Activated naive CD4-positive, alpha-beta T cell treated with anti-CD3 and anti-CD28 coated beads for 36 hours (primary cell): ENCODE measurements around the gene HIBADH. TPM values are rescaled to one million over a fixed set of nuclear protein-coding genes. Genes with fewer than 3 reads are reported as not detected.
"Not testable (repeated sequence)": the region's sequence is repeated elsewhere in the genome, so short reads cannot be mapped to it uniquely, and the experiment has no call there.

Experiments used
- CTCF ChIA-PET: fragments of 350-600 bp; sonication (Branson Sonifier 250); formaldehyde crosslinking; loops from one replicate; lab custom pipeline; 2021; ENCODE audit warnings: antibody characterized with exemption; lab: Charles Lee
- DNase-seq: peaks from one replicate; pipeline ENCODE4 v3.0.0-alpha.2; 2020
- H3K27ac Mint-ChIP-seq: one replicate; pipeline ENCODE4 v1.8.0; 2021; ENCODE audit warnings: mild to moderate bottlenecking, mixed read lengths
- H3K27me3 Mint-ChIP-seq: one replicate; pipeline ENCODE4 v1.8.0; 2021; ENCODE audit warnings: low read depth, mixed read lengths
- H3K36me3 Mint-ChIP-seq: one replicate; pipeline ENCODE4 v1.8.0; 2021; ENCODE audit warnings: low read depth, mixed read lengths
- H3K4me1 Mint-ChIP-seq: one replicate; pipeline ENCODE4 v1.8.0; 2021; ENCODE audit warnings: low read depth, mixed read lengths
- H3K4me3 Mint-ChIP-seq: one replicate; pipeline ENCODE4 v1.8.0; 2021; ENCODE audit warnings: mild to moderate bottlenecking, moderate library complexity, mixed read lengths
- H3K9me3 Mint-ChIP-seq: one replicate; pipeline ENCODE4 v1.8.0; 2021; ENCODE audit warnings: mixed read lengths
- intact Hi-C: fragments of 100-400 bp; cut with micrococcal nuclease; formaldehyde crosslinking; loops from one replicate; pipeline ENCODE4 v1.15.1; 2023
- total RNA-seq, 2 experiments: library from RNA; stranded (reverse); gene quantifications; one replicate each; pipeline ENCODE4 v1.2.3, GENCODE V29; 2021

HIBADH gene
- total RNA-seq, 2 experiments from 2014 or later: 20.8 to 22.5 TPM

DNA sequence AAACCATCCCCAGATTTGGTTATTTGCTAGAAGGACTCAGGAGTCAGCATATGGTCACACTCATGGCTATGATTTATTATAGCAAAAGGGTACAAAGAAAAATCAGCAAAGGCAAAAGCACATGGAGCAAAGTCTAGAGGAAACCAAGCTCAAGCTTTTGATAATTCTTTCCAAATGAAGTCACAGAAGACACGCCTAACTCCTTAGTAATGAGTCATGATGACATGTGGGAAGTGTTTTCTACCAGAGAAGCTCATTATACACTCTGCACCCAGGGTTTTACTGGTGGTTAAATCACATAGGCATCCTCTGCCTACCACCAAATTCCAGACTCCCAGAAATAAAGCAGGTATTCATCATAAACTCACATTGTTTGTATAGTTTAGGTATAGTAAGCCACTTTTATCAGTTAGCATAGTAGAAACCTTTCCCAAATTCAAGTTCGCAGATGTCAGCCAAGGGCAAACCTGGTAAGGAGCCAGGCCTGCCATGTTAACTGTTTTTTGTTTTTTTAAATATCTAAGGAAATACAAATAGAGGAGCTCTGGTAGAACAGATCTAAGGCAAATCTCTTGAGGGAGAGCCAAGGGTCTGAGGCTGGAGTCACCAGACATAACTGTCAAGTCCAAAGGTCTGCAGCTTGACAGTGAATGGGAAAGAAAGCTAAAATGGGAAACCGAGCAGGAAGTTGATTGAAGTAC, 15.4 kb upstream of the HIBADH start:
- Mint-ChIP-seq H3K36me3 (no peaks in the 10 kb centered on the region), H3K27ac (no peak overlapping the region), H3K27me3 (no peaks in the 10 kb centered on the region), H3K4me1 (peaks cover 8% of the 10 kb centered on the region), H3K9me3 (no peaks in the 10 kb centered on the region), H3K4me3 (no peak overlapping the region)
- no peak for DNase-seq
- CTCF ChIA-PET: no interaction called here
- intact Hi-C loops: no loop called here

DNA sequence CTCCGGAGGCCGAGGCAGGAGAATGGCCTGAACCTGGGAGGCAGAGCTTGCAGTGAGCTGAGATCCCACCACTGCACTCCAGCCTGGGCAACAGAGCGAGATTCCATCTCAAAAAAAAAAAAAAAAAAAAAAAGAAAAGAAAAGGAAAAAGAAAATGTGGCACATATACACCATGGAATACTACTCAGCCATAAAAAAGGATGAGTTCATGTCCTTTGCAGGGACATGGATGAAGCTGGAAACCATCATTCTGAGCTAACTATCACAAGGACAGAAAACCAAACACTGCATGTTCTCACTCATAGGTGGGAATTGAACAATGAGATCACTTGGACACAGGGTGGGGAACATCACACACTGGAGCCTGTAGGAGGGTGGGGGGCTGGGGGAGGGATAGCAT, 11.4 kb upstream of the HIBADH start:
- H3K4me3 Mint-ChIP-seq, H3K27me3 Mint-ChIP-seq, DNase-seq, H3K9me3 Mint-ChIP-seq, CTCF ChIA-PET, H3K36me3 Mint-ChIP-seq, H3K4me1 Mint-ChIP-seq, H3K27ac Mint-ChIP-seq, intact Hi-C loops: not testable (repeated sequence)

DNA sequence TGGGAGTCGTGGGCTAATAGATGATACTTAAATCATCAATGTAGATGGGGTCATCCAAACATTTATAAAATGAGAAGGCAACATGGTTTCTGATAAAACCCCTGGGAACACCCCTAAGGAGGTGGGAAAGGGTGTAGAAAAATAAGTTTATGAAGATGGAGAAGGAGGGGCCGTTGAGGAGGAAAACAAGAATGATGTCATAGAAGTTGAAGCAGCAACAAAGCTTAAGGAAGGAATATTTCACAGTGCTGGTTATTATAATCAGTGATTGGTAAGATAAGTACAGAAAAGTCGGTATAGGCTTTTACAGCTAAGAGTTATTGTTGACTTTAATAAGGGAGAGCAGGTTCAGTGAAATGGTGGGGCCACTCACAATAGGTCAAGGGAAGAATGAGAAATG, 9.0 kb upstream of the HIBADH start:
- H3K27me3 Mint-ChIP-seq: no peaks in the 10 kb centered on the region
- no peak overlapping the region for H3K4me3 Mint-ChIP-seq
- H3K27ac Mint-ChIP-seq: no peak overlapping the region

DNA sequence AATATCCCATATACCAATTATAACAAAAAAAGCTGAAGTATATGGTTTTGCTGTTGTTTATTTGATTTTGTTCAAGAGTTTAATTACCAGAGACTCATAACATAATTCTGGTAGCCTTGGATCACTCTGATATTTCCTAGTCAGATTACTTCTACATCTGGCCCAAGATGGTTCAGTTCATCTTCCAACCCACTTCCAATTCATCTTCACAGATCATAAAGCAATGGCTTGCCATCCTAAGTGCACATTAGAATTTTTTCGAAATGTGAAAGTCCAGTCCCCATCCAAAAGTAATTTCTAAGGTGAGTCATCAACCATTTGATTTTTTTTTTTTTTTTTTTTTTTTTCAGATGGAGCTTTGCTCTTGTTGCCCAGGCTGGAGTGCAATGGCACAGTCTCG, 8.0 kb upstream of the HIBADH start:
- Mint-ChIP-seq H3K4me3 (no peak overlapping the region), H3K36me3 (no peaks in the 10 kb centered on the region), H3K4me1 (no peaks in the 10 kb centered on the region), H3K27ac (no peak overlapping the region), H3K27me3 (no peaks in the 10 kb centered on the region), H3K9me3 (no peaks in the 10 kb centered on the region)
- intact Hi-C loops: no loop called here
- CTCF ChIA-PET: no interaction called here
- DNase-seq: no peak

More for the DNA sequence above, 9.0 kb upstream of the HIBADH start:
- no peaks in the 10 kb centered on the region for H3K9me3 Mint-ChIP-seq
- no peaks in the 10 kb centered on the region for H3K4me1 Mint-ChIP-seq
- no peaks in the 10 kb centered on the region for H3K36me3 Mint-ChIP-seq
- CTCF ChIA-PET: no interaction called here
- intact Hi-C loops: no loop called here
- no peak for DNase-seq

DNA sequence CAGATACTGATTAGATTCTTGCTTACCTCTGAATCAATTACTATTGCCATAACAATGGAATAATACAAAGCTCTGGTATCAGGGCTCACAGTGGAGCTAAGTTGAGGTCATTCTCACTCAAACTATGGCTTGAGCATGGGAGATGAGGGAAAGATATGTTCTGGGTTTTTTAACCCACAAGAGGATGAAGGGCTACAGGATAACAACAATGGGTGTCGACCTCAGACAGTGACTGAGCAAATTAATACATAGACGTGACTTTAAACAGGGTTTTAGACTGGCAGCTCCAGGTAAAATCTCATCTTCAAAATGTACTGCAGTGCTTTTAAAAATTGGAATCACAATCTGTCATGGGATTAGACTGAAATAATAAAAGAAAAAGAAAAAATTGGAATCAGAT, 7.5 kb upstream of the HIBADH start:
- CTCF ChIA-PET: no interaction called here
- no peaks in the 10 kb centered on the region for H3K27me3 Mint-ChIP-seq
- H3K36me3 Mint-ChIP-seq: no peaks in the 10 kb centered on the region
- no peak for DNase-seq
- no peaks in the 10 kb centered on the region for H3K4me1 Mint-ChIP-seq
- H3K4me3 Mint-ChIP-seq: no peak overlapping the region
- H3K9me3 Mint-ChIP-seq: no peaks in the 10 kb centered on the region
- intact Hi-C loops: no loop called here
- no peak overlapping the region for H3K27ac Mint-ChIP-seq

DNA sequence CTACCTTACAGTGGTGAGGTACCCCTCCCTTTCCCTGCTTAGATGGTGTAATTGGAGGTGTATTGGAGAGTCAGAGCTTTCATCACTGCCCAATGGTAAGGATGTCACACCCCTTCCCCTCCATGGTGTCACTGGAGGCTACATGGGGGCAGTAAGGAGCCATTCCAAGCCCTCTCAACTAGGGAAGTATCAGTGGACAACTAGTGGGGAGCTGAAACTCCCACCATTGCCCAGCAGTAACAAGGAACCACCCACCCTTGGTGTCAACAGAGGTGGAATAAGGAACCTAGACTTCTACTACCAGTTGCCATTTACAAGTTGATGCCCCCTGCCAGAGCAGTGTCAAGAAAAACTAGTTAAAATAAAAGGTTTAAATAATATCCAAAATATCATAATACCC, 2.8 kb upstream of the HIBADH start:
- CTCF ChIA-PET: no interaction called here

DNA sequence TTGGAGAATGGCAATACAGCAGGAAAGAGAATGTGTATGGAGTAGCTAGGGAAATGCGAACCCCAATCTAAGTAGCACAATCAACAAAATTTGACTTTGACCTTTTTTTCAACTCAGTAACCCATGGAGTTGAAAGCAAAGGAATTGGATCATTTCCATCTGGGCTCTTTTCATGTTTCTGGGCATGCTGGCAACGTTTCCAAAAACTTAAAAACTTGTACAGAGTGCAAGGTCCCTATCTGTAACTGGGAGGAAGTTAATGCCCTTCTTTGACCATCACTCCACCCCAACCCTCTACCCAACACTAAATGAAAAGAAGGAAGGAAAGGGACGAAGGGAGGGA, 1.3 kb upstream of the HIBADH start:
- Mint-ChIP-seq H3K4me3 (peak overlapping the region; percentile 82), H3K4me1 (peaks cover 14% of the 10 kb centered on the region), H3K9me3 (no peaks in the 10 kb centered on the region), H3K27me3 (no peaks in the 10 kb centered on the region), H3K27ac (no peak overlapping the region), H3K36me3 (no peaks in the 10 kb centered on the region)
- intact Hi-C loops: loop anchor here (1.0 to 2.0 kb wide), 7 partner anchors 76 to 1463 kb away; partner anchors contain the start of genes CBX3, HNRNPA2B1, SKAP2 and TAX1BP1
- DNase-seq: no peak
- CTCF ChIA-PET: no interaction called here

More for the DNA sequence above, 2.8 kb upstream of the HIBADH start:
- Mint-ChIP-seq H3K27me3 (no peaks in the 10 kb centered on the region), H3K36me3 (no peaks in the 10 kb centered on the region), H3K4me3 (no peak overlapping the region), H3K4me1 (peaks cover 14% of the 10 kb centered on the region), H3K27ac (no peak overlapping the region), H3K9me3 (no peaks in the 10 kb centered on the region)
- DNase-seq: no peak
- intact Hi-C loops: no loop called here

DNA sequence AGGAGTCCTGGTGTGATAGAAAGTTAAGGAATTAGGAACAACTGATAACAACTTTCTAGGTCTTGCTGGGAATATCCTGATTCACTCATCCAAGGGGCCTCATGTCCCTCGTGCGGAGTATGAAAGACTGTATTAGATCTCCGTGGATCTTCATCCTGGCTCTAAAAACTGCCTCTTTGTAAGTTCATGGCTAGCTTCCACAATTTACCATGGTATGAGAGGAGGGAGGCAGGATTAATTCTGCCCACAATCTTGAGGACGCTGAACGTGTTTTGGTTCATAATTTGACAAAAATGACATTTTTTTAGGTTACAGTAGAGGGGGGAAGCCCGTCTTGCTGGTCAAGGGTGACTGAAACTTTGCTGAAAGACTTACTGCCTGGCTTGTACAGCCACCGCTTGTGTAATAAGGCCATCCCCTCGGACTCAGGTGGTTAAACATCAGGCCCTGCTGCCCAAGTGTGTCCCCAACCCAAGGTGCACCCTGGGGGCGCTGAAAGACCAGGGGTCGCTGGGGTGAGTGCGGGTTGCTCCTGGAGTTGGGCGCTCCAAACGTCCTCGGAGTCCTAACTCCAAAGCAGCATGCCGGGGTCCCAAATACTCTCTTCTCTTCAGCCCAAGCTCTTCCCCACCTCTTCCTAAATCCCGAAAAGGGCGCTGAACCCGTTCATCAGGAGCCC, 733 bp downstream of the HIBADH start:
- DNase-seq: peak; percentile 50
- Mint-ChIP-seq H3K9me3 (no peaks in the 10 kb centered on the region), H3K36me3 (peaks cover 1% of the 10 kb centered on the region), H3K27me3 (no peaks in the 10 kb centered on the region), H3K27ac (peak overlapping the region; percentile 46), H3K4me3 (peak overlapping the region; percentile 82), H3K4me1 (peaks cover 14% of the 10 kb centered on the region)
- CTCF ChIA-PET: interaction anchor here (1.1 to 1.3 kb wide), 3 partner anchors 19 to 112 kb away, joined by 3 to 5 read pairs (median 3); no protein-coding TSS in a partner anchor
- intact Hi-C loops: loop anchor here (2.0 kb wide), 3 partner anchors 113 to 1461 kb away; partner anchors contain the start of genes CBX3 and HNRNPA2B1

DNA sequence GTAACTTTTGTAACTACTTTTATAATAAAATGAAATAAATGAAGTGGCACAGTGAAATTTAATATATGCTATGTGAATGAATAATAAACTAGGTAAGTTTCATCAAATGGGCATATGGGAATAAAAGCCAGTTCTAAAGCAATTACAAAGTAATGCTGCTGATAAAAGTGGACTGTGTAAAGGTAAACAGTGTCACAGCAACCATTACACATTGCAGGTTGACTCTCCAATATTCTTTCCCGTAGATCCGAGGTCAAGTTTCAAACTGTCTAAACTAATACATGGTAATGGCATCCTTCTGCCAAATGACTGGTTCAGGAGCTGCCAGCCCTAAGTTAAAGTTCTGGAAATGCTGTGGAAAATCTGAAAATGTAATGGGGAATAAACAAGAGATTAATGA, 6.0 kb downstream of the HIBADH start:
- DNase-seq: no peak
- intact Hi-C loops: no loop called here
- Mint-ChIP-seq H3K4me1 (peaks cover 7% of the 10 kb centered on the region), H3K27me3 (no peaks in the 10 kb centered on the region), H3K36me3 (peaks cover 11% of the 10 kb centered on the region), H3K9me3 (no peaks in the 10 kb centered on the region), H3K27ac (no peak overlapping the region), H3K4me3 (no peak overlapping the region)
- CTCF ChIA-PET: no interaction called here

DNA sequence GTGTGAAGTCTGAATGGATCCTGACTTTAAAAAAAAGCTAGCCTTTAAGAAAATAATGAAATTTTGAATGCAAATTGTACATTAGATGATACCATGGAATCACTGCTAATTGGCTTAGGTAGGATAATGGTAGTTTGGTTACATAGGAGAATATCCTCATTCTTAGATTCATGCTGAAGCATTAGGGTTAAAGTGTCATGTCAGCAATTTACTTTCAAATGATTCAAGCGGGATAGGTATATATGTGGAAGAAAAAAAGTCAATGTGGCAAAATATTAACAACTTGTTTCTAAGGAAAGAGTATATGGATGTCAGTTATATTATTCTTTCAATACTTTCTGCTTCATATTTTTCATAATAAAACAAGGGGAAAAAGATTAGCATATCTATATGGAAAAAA, 7.5 kb downstream of the HIBADH start:
- H3K27ac Mint-ChIP-seq: no peak overlapping the region
- CTCF ChIA-PET: interaction anchor here (1.1 kb wide), 2 partner anchors 12 to 24 kb away, joined by 3 to 4 read pairs; no protein-coding TSS in a partner anchor
- peaks cover 11% of the 10 kb centered on the region for H3K36me3 Mint-ChIP-seq
- intact Hi-C loops: no loop called here
- H3K27me3 Mint-ChIP-seq: no peaks in the 10 kb centered on the region
- H3K4me3 Mint-ChIP-seq: no peak overlapping the region
- H3K9me3 Mint-ChIP-seq: no peaks in the 10 kb centered on the region
- no peak for DNase-seq
- H3K4me1 Mint-ChIP-seq: peaks cover 1% of the 10 kb centered on the region

DNA sequence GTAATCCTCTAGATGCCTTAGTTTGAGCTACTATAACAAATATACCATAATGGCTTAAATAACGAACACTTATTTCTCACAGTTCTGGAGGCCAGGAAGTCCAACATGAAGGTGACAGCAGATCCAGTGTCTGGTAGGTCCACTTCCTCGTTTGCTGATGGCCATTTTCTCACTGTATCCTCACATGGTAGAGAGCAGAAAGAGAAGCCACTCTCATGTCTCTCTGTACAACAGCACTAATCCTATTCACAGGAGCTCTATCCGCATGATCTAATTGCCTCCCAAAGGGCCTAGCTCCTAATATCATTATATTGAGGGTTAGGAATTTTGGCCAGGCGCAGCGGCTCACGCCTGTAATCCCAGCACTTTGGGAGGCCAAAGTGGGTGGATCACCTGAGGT, 10.2 kb downstream of the HIBADH start:
- Mint-ChIP-seq H3K9me3 (no peaks in the 10 kb centered on the region), H3K27ac (no peak overlapping the region), H3K4me1 (peaks cover 1% of the 10 kb centered on the region), H3K4me3 (no peak overlapping the region), H3K36me3 (peaks cover 24% of the 10 kb centered on the region), H3K27me3 (no peaks in the 10 kb centered on the region)
- intact Hi-C loops: no loop called here
- no peak for DNase-seq
- CTCF ChIA-PET: interaction anchor here (0.7 kb wide), 2 partner anchors 15 to 377 kb away, joined by 3 read pairs; no protein-coding TSS in a partner anchor

DNA sequence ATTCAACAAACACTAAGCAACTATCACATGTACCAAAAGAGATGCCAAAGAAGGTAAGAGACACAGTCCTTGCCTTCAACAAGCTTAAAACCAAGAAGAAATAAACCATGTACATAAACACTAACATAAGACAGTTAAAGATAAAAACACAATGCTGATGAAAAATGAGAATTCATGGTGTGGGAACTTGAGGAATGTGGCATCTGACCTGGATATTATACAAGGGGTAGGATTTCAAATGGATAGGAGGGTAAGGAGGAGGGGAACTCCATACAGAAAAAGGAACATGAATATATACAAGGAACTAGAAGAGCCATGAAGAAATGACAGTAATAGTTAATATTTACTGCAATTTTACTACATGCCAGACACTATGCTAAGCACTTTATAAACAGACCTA, 11.0 kb downstream of the HIBADH start:
- no peak for DNase-seq
- Mint-ChIP-seq H3K27me3 (no peaks in the 10 kb centered on the region), H3K4me3 (no peak overlapping the region), H3K4me1 (peaks cover 1% of the 10 kb centered on the region), H3K9me3 (no peaks in the 10 kb centered on the region), H3K27ac (no peak overlapping the region), H3K36me3 (peaks cover 25% of the 10 kb centered on the region)
- intact Hi-C loops: no loop called here
- CTCF ChIA-PET: no interaction called here

DNA sequence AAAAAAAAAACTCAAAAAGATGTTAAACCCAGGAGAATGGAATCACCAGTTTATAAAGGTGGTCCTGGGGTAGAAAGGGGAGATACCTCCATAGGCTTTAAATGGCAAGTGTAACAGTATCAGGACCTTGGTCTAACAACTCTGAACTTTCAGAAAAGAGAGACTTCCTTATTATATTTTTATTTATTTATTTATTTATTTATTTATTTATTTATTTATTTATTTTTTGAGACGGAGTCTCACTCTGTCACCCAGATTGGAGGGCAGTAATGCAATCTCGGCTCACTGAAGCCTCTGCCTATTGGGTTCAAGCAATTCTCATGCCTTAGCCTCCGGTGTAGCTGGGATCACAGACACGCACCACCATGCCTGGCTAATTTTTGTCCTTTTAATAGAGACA, 12.4 kb downstream of the HIBADH start:
- intact Hi-C loops: no loop called here
- Mint-ChIP-seq H3K27ac (no peak overlapping the region), H3K9me3 (no peaks in the 10 kb centered on the region), H3K4me1 (peaks cover 6% of the 10 kb centered on the region), H3K27me3 (no peaks in the 10 kb centered on the region), H3K4me3 (no peak overlapping the region), H3K36me3 (peaks cover 25% of the 10 kb centered on the region)
- CTCF ChIA-PET: no interaction called here
- no peak for DNase-seq
